ENCODE results near the gene SRRM4. TPM values are rescaled to one million over a fixed set of nuclear protein-coding genes. Genes with fewer than 3 reads are reported as not detected.

SRRM4 gene
- total and polyA plus RNA-seq, 10 of the 15 experiments (the other 5 are each of a cell fraction or from before 2014, with no cell fraction given): under 0.01 to 0.01 TPM; not detected in 8

GRCh38 chr12:119180380-119181040, 199.2 kb downstream of the SRRM4 start:
- Histone ChIP-seq H3K36me3 (ENCODE audit: control insufficient read depth in 2 of 2, insufficient read depth in 2 of 2, low read length in 1 of 2) (no peaks in the 10 kb centered on the region), H3K79me2 (ENCODE audit: control insufficient read depth, insufficient read depth, low read length) (no peaks in the 10 kb centered on the region), H3K4me1 (ENCODE audit: control insufficient read depth, insufficient read depth, low read length) (no peaks in the 10 kb centered on the region), H4K20me1 (ENCODE audit: control insufficient read depth, insufficient read depth) (no peaks in the 10 kb centered on the region), H2AFZ (ENCODE audit: control insufficient read depth, low read depth, low read length) (no peak overlapping the region), H3K27ac (ENCODE audit: control insufficient read depth, insufficient read depth) (no peak overlapping the region), H3K9ac (ENCODE audit: control insufficient read depth, insufficient read depth, low read length) (no peak overlapping the region), H3K4me3 (no peak overlapping the region), H3K4me2 (ENCODE audit: control insufficient read depth, insufficient read depth) (no peak overlapping the region), H3K9me3 (replicated peaks; ENCODE audit: control insufficient read depth, insufficient read depth, low read length) (no peaks in the 10 kb centered on the region), H3K27me3 (replicated peaks in 1 of 2; ENCODE audit: control insufficient read depth in 2 of 2, insufficient read depth in 2 of 2, low read length in 1 of 2) (peaks cover 0 to 3% of the 10 kb centered on the region in 2 experiments; a peak in 1 of 4 replicates)
- ChIA-PET POLR2A (no interaction called here), SMC1A (ENCODE audit: uncharacterized antibody, unreplicated experiment) (no interaction called here), RAD21 (ENCODE audit: unreplicated experiment) (no interaction called here), CTCF (no interaction called here)
- BruUV-seq (replicated peaks): no TSS peak
- DNase-seq (ENCODE audit: low read depth, low spot score): no peak
- in situ Hi-C loops (cut with MboI) (no loop called here), intact Hi-C loops (cut with micrococcal nuclease; ENCODE audit: unreplicated experiment) (no loop called here)
- no peak for TF ChIP-seq SMARCA5 (IDR thresholded peaks at IDR 0.05)
- no peak for TF ChIP-seq POLR2AphosphoS2 (IDR thresholded peaks at IDR 0.05; ENCODE audit: low read depth, low read length)
- no peak for TF ChIP-seq TAF1 (IDR thresholded peaks at IDR 0.05; ENCODE audit: borderline replicate concordance, low read depth, low read length)
- TF ChIP-seq NFIC (IDR thresholded peaks at IDR 0.05; ENCODE audit: low read depth, low read length): no peak
- no peak for TF ChIP-seq MEF2B (IDR thresholded peaks at IDR 0.05; ENCODE audit: partially characterized antibody, poor library complexity, severe bottlenecking)
- TF ChIP-seq FOS (IDR thresholded peaks at IDR 0.05; ENCODE audit: borderline replicate concordance, extremely low read depth, insufficient read length): no peak
- no peak for TF ChIP-seq BRCA1 (IDR thresholded peaks at IDR 0.05; ENCODE audit: low read depth, low read length)
- TF ChIP-seq MYC (IDR thresholded peaks at IDR 0.05; ENCODE audit: insufficient read depth, insufficient read length, insufficient replicate concordance, low read length, severe bottlenecking): no peak
- TF ChIP-seq NFXL1 (IDR thresholded peaks at IDR 0.05; ENCODE audit: borderline replicate concordance): no peak
- no peak for TF ChIP-seq ZNF622 (IDR thresholded peaks at IDR 0.05)
- TF ChIP-seq EP300 (IDR thresholded peaks at IDR 0.05; ENCODE audit: borderline replicate concordance in 1 of 2, control insufficient read depth in 1 of 2, low read depth in 2 of 2, low read length in 2 of 2): no peak
- no peak for TF ChIP-seq CREB1 (IDR thresholded peaks at IDR 0.05; ENCODE audit: low read depth)
- no peak for TF ChIP-seq ATF7 (IDR thresholded peaks at IDR 0.05; ENCODE audit: low read depth)
- no peak for TF ChIP-seq ASH2L (IDR thresholded peaks at IDR 0.05; ENCODE audit: borderline replicate concordance, low read depth)
- no peak for ATAC-seq
- 18% methylated on average over 7 of the region's 7 CpGs for WGBS (ENCODE audit: insufficient coverage, insufficient replicate concordance, low lambda C conversion rate, missing lambda C conversion rate)
- FAIRE-seq: no peak
